Stimulated activated CD4-positive, alpha-beta T cell treated with anti-CD3 and anti-CD28 coated beads, Interleukin-15, amount 100 ng/mL, for 1 hour (primary cell): ENCODE data around the gene GUCY1A1.
"Not testable (repeated sequence)": the region's sequence is repeated elsewhere in the genome, so short reads cannot be mapped to it uniquely, and the experiment has no call there.

ENCODE experiments used
- DNase-seq, 2 donors: peaks; one replicate each; pipeline ENCODE4 v3.0.0-alpha.2; 2020; ENCODE audit warnings: low read depth in 1 of 2, low spot score in 1 of 2

GUCY1A1 gene

DNA sequence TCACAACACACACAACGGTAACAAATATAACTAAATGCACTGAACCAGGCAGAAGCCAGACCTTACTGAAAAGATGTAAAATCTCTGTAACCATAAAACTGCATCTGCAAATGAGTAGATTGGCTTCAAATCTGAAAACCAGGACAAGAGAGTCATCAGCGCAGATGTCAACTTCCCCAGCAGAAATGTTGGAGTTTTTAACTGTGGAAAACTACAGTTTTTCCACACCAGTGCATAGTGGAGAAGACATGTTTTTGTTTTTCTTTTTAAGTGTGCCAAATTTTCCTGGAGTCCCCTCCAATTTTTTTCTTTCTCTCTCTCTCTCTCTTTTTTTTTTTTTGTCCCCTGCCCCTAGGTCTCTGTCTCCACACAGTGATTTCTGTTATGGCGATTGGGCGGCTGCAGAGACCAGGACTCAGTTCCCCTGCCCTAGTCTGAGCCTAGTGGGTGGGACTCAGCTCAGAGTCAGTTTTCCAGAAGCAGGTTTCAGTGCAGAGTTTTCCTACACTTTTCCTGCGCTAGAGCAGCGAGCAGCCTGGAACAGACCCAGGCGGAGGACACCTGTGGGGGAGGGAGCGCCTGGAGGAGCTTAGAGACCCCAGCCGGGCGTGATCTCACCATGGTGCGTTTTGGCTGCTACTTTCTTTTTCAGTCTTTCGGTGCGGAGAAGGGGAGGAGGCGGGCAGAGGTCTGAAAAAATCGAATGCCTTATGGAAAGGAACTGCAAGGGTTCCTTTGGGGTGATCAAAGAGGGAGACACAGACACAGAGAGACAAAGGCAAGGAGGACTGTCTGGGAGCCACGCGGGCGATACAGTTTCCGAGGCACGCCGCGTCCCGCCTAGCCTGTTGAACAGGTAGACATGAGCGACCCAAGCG, at the start of gene GUCY1A1:
TSS of gene GUCY1A1 (plus strand) at position 505 of the 878 bp plus-strand sequence. CDS start 30,020 bp downstream, outside the sequence.
- no peak for DNase-seq

DNA sequence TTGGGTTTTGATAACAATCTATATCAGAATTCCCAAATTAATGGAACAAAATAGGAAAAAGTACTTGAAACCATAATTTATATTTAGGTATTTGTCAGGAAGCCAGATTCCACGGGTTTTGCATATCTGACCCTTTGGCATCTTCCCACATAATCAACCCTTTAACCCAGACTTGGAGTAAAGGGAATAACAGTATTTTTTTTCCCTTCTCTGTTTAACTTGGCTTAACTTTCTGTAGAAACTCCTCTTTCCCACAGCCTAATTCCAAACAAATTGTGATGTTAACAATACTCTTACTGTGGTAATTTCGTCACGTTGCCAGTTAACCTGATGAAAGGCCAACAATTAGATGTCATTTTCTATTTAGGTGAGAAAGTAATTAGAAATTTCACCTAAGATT, 49.4 kb upstream of the GUCY1A1 start:
- no peak for DNase-seq

GRCh38 chr4:155618183-155618838, 48.3 kb upstream of the GUCY1A1 start:
- DNase-seq = no peak

- no peak for DNase-seq
Observed at GRCh38 chr4:155620637-155621036, 46.0 kb upstream of the GUCY1A1 start.

GRCh38 chr4:155624478-155624877, 42.2 kb upstream of the GUCY1A1 start:
- no peak for DNase-seq

- no peak for DNase-seq
Observed at GRCh38 chr4:155626561-155626960, 40.1 kb upstream of the GUCY1A1 start.

DNA sequence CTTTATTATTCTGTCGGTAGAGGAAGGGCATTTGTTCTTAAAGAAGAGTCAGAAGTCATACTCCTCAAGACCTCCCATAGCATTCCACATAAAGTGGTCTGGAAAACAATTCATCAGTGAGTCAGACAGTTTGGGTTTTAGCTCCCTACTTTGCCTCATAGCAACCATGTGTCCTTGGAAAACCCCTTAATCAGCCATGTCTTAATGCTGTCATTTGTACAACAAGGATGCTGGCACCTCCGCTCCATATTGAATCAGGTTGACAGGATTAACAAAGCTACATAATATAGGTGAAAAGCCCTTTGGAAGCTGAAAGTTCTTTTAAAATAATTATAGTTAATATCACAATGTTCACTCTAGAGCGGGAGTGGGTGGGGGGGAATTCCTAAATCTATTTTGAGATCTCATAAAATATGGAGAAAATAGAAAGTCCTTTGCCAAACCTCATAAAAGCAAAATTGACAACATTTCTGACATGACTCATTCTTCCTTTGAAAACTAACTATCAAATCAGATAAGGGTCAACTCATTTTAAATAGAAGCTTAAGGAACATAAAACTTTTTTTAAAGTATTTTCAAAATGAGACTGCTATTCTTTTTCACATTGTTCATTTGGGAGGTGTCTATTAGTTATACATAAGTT, 37.3 kb upstream of the GUCY1A1 start:
- no peak for DNase-seq

- DNase-seq = no peak
Observed at GRCh38 chr4:155629956-155630355, 36.7 kb upstream of the GUCY1A1 start.

GRCh38 chr4:155632310-155632840, 34.3 kb upstream of the GUCY1A1 start:
- no peak for DNase-seq

GRCh38 chr4:155638195-155638965, 28.3 kb upstream of the GUCY1A1 start:
- DNase-seq = no peak

DNA sequence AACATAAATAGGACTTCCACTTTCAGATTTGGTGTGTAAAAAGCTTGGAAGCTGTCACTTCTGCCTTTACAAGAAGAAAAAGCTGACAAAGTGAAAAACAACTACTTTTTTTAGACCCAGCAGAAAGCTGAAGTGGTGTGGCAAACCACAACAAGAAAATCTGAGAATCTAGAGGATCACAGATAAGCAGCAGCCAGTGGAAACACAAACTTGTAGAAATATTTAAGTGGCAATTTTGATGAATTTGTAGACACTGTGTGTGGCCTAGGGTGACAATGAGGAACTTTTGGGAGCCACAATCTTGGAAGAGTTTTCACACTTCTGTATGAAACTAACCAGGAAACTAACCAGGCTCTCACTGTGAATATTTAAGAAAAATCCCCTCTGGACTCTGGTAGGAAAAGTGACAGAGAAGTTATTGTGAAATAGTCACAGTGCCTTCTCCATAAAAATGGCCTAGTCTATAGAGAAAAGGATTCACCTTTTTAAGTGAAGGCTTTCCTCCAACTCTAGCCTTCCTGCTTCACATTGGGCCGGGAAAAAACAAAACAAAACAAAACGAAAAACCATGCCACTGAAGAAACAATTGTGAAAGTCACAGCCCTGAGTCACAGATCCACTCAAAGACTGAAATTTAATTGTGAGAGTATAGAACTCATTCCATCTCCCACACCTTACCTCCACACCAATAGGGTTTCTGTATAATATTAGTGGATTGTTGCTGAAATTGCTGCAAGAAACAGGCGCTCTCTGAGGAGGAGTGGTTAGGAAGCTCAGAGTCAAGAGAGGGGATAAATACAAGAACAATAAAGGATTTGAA, 26.7 kb upstream of the GUCY1A1 start:
- no peak for DNase-seq

DNA sequence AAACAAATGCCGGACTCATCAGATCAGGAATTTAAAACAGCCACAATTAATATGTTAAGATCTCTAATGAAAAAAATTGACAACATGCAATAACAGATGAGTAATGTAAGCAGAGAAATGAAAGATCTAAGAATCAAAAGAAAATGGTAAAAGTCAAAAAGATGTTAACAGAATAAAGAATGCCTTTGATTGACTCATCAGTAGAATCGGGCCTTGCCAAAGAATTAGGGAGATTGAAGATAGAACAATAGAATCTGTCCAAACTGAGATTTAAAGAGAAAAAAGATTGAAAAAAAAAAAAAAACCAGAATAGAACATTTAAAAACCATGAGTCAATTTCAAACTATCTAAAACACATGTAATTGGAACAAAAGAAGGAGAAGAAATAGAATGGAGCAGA, 25.9 kb upstream of the GUCY1A1 start:
- no peak for DNase-seq

GRCh38 chr4:155643087-155643486, 23.6 kb upstream of the GUCY1A1 start:
- DNase-seq = no peak

DNA sequence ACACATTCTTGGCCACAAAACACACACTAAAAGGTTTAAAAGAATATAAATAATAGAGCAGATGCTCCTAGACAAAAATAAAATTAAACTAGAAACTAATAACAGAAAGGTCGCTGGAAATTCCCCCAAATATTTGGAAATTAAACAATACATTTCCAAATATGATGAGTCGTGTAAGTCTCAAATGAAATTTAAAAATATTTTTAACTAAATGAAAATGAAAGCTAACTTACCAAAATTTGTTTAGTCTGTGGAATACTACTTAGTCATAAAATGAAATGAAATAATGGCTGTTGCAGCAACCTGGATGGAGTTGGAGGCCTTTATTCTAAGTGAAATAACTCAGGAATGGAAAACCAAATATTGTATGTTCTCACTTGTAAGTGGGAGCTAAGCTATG, 20.6 kb upstream of the GUCY1A1 start:
- no peak for DNase-seq

GRCh38 chr4:155650785-155651184, 15.9 kb upstream of the GUCY1A1 start:
- DNase-seq = not testable (repeated sequence)

GRCh38 chr4:155653052-155653451, 13.6 kb upstream of the GUCY1A1 start:
- DNase-seq = no peak

GRCh38 chr4:155656025-155656424, 10.6 kb upstream of the GUCY1A1 start:
- DNase-seq = no peak

DNA sequence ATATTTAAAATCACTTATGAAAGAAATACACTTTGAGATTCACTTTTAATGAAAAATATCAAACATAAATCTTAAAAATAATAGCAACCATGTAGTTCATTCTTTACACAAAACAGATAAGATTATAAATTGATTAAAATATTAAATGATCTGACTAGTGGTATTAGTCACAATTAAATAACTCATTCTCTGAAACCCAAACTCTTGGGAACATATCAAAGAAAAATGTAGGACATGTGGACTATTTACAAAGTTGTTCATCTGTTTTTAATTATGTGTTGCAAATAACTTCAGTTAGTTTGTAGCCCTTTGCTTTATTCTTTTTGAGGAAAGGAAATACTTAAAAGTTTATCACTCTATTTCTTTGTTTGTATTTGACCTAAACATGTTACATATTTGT, 9.5 kb upstream of the GUCY1A1 start:
- no peak for DNase-seq

DNA sequence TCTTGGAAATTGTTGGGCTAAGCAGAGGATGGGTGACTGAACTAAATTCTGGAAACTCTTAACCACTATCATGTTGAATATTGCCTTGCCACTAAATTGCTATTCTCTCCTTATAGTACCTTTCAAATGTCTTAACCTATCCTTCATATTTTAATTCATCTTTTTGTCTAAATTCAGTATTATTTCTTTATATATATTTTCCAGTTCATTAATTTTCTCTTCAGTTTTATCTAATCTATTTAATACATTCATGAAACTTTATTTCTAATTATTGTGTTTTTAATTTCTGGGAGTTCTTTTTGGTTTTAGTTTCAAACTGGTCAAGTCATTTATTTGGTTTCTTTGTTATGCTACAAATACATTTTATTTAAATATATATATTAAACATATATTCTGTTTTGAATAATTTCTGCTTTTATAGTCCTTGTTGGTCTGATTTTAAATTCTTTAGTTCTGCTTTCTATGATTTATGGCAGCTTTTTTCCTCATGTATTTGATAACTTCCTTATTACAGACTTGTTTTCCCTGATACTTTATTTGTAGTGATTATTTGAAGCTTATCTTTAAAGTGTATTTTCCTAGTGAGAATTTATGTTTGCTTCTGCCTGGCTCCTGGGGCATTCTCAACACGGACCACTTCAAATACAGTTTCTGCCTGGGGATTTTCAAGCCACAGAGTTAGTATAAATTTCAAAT, 8.5 kb upstream of the GUCY1A1 start:
- no peak for DNase-seq

GRCh38 chr4:155658681-155659064, 8.0 kb upstream of the GUCY1A1 start:
- DNase-seq = no peak
